GM19463 (cell line): ENCODE results near the gene APOA4.
"Not testable (repeated sequence)": the region's sequence is repeated elsewhere in the genome, so short reads cannot be mapped to it uniquely, and the experiment has no call there.

Experiments
- ATAC-seq: cut with Tn5 transposase; IDR thresholded peaks from one replicate; pipeline ENCODE4 v1.9.1; 2021; ENCODE audit warnings: mild to moderate bottlenecking, moderate library complexity; ENCODE audit not compliant: unreplicated experiment

Gene APOA4

DNA sequence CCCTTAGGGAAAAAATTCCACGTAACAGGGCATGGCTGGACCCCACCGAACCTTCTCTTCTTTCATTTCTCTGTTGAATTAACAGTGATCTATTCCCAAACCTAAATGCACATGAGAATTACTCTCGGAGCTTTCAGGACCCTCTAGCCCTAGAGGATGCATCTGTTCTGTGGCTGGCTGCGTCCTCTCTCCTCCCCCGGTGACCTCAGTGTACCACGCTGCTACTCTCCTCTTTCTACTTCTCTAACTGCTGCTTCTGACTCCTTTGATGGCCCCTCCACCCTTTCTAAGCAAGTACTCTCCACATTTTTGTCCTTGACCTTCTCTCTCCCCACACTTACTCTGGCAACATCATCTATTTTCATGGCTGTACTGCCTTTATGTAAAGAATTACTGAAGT, 26.4 kb upstream of the APOA4 start:
- no peak for ATAC-seq

DNA sequence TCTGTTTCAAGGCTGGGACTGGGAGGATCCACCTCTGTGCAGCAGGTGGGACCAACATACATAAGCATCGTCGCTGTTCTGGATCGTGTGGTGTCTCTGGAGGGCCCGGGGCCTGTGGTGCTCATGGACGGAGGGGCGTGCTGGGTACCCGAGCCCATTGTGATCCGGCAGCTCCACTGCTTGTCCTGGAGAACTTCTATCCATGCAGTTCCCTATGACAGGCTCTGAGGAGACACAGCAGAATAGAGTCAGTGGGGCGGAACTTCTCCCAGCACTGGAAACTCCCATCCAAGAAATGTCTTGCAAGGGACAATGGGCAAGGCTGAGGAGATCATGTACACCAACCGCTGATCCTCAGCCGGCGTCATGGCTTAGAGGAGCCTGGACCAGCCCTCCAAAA, 26.0 kb upstream of the APOA4 start:
- no peak for ATAC-seq

GRCh38 chr11:116847612-116848011, 24.5 kb upstream of the APOA4 start:
- no peak for ATAC-seq

GRCh38 chr11:116844722-116845121, 21.6 kb upstream of the APOA4 start:
- no peak for ATAC-seq

GRCh38 chr11:116843661-116844060, 20.6 kb upstream of the APOA4 start:
- ATAC-seq = no peak

- no peak for ATAC-seq
Measured at GRCh38 chr11:116842909-116843308, 19.8 kb upstream of the APOA4 start.

- ATAC-seq = no peak
Measured at GRCh38 chr11:116842117-116842516, 19.0 kb upstream of the APOA4 start.

GRCh38 chr11:116840746-116841296, 17.7 kb upstream of the APOA4 start:
- no peak for ATAC-seq

GRCh38 chr11:116840224-116840745, 17.2 kb upstream of the APOA4 start:
- ATAC-seq = no peak

DNA sequence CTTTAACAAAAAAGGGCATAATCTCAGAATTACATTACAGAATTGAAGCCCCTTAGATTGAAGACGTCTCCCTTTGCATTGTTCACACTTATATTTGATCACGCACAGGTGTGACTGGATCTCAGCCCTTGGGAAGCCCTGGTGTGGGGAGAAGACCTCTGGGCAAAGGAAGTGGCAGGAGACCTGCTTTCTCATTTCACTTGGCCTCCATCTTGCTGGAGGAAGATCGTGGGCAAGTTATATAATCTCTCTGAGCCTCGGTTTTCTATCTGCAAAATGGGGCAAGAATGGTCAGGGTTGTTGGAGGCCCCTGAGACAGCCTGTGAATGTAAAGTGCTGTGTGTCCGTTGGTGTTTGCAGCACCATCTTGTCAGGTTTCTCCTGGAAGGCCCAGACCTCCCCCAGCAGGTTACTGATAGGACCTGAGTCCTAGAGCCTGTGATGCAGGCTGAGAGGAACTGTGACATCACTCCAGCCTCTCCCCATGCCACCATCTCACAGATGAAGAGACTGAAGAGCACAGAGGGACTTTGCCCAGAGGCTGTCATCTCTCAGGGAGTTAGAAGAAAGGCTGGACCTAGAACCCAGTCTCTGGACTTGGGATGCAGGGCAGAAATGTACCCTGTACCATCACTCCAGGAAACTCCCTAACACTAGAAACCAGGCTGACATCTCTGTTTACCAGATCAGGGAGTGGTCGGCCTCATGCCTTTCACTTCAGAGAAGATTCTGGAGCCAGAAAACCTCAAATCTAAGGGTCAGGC, 15.4 kb upstream of the APOA4 start:
- ATAC-seq = no peak

- no peak for ATAC-seq
Measured at GRCh38 chr11:116837231-116838091, 14.4 kb upstream of the APOA4 start, which contains the start of gene APOA1. Gene APOA1, minus strand, starts transcription at chr11:116837622. Its CDS starts 235 bp downstream, at chr11:116837387.

- no peak for ATAC-seq
Measured at GRCh38 chr11:116836632-116836991, 13.5 kb upstream of the APOA4 start.

DNA sequence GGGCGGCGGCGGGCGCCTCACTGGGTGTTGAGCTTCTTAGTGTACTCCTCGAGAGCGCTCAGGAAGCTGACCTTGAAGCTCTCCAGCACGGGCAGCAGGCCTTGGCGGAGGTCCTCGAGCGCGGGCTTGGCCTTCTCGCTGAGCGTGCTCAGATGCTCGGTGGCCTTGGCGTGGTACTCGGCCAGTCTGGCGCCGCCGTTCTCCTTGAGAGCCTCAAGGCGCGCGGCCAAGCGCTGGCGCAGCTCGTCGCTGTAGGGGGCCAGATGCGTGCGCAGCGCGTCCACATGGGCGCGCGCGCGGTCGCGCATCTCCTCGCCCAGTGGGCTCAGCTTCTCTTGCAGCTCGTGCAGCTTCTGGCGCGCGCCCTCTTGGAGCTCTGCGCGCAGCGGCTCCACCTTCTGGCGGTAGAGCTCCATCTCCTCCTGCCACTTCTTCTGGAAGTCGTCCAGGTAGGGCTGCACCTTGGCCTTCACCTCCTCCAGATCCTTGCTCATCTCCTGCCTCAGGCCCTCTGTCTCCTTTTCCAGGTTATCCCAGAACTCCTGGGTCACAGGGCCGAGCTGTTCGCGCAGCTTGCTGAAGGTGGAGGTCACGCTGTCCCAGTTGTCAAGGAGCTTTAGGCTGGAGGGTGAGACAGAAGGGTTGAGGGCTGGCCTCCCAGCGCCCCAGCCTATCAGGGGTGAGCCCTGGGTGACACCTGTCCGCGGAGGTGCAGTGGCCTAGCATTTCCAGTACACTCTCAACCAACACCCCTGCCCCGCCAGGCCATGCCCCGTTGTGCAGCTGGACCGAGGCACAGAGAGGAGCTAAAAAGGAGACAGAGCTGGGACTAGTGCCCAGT, 12.9 kb upstream of the APOA4 start:
- ATAC-seq = peak; percentile 83

DNA sequence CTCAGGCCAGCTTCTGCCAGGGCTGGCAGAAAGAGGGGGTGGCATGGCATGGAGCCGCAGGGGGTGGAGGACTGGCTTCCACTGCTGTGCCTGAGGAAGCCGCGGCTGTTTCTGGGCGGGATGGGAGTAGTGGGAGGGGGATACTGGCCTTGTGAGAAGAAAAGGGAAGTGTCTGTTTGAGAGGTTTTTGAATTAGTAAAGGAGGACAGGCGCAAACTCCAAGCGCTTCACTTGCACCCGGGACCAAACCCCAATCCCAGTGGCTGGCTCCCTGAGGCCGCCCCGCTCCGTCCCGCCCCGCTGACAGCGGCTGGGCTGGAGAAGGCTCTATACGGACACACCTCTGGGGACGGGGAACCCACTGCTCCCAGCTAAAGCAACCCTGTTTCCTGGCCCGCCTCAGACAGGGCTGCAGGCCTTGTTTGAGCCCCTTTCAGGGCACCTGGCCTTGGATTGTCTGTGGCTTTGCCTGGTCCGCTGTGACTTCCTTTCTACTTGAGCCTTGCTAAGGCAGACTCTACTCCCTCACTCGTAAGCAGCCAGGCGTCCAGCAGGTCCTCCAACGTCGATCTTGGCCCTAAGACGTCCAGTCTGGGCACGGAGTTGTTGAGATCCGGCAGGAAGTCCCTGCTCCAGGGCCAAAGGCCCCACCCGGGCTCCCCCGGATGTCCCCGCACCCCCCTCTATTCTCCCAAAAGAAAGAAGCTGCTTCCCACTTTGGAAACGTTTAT, 12.1 kb upstream of the APOA4 start:
- ATAC-seq = no peak

GRCh38 chr11:116834535-116835041, 11.5 kb upstream of the APOA4 start:
- ATAC-seq = not testable (repeated sequence)

DNA sequence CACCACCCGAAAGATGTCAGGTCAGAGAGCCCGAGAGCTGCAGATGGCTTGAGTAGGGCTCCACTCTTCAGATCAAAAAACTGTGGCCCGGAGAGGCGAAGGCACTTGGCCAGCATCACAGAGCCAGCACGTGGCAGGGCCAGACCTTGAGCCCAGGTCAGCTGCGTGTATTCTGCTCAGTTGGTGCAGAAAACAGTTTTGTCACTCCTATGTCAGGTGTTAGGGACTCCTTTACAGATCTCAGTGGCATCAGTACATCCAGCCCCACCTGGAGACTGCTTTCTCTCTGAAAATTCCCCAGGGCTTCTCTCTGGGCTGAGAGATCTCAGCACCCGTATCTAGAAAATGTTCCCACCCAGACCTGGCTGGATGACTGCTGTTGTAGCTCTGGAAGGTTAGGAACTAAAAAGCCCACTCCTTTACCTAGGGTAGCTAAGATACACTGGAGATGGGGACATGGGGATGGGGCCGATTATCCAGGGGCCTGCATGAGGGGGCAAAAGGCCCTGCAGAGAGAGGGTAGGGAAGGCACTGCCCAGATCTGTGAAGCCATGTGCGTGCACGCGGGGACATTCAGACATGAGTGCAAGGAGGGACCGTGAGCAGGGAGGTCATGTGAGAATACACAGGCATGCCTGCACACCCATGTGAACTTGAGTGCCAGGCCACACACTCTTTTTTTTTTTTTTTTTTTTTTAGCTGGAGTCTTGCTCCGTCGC, 10.9 kb upstream of the APOA4 start:
- no peak for ATAC-seq

DNA sequence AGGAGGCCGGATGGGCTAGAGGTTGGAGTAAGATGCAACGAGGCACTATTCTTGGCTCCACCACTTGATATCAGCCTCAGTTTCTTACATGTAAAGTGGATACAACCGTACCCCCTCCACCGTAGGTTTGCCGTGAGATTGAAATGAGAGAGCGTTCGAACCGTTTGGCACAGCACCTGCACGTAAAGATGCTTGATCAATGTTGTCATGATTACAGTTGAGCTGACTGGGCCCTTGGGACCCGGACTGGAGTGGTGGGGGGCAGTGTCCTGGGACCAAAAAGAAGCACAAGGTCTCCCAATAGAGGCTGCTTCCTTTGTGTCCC, 10.3 kb upstream of the APOA4 start:
- no peak for ATAC-seq

DNA sequence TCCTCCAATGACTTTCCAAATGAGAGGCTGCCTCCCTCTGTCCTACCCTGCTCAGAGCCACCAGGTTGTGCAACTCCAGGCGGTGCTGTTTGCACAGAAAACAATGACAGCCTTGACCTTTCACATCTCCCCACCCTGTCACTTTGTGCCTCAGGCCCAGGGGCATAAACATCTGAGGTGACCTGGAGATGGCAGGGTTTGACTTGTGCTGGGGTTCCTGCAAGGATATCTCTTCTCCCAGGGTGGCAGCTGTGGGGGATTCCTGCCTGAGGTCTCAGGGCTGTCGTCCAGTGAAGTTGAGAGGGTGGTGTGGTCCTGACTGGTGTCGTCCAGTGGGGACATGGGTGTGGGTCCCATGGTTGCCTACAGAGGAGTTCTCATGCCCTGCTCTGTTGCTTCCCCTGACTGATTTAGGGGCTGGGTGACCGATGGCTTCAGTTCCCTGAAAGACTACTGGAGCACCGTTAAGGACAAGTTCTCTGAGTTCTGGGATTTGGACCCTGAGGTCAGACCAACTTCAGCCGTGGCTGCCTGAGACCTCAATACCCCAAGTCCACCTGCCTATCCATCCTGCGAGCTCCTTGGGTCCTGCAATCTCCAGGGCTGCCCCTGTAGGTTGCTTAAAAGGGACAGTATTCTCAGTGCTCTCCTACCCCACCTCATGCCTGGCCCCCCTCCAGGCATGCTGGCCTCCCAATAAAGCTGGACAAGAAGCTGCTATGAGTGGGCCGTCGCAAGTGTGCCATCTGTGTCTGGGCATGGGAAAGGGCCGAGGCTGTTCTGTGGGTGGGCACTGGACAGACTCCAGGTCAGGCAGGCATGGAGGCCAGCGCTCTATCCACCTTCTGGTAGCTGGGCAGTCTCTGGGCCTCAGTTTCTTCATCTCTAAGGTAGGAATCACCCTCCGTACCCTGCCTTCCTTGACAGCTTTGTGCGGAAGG, 9.5 kb upstream of the APOA4 start:
- no peak for ATAC-seq
